HG03039 (cell line): ENCODE data around the gene SPATA2L.
"Not testable (repeated sequence)": the region's sequence is repeated elsewhere in the genome, so short reads cannot be mapped to it uniquely, and the experiment has no call there.

ENCODE experiments used
- ATAC-seq: cut with Tn5 transposase; IDR thresholded peaks from one replicate; pipeline ENCODE4 v1.9.1; 2021; ENCODE audit warnings: mild to moderate bottlenecking, moderate library complexity; ENCODE audit not compliant: unreplicated experiment

Gene SPATA2L

GRCh38 chr16:89709166-89709565 is 7.7 kb upstream of the SPATA2L start:
- no peak for ATAC-seq

GRCh38 chr16:89708481-89708931 is 7.0 kb upstream of the SPATA2L start:
- no peak for ATAC-seq

GRCh38 chr16:89707695-89708094 is 6.2 kb upstream of the SPATA2L start:
- no peak for ATAC-seq

- ATAC-seq, result no peak
These were observed 5.2 kb upstream of the SPATA2L start for GRCh38 chr16:89706518-89707260.

- ATAC-seq, result no peak
These were observed 3.5 kb upstream of the SPATA2L start for GRCh38 chr16:89705006-89705405.

DNA sequence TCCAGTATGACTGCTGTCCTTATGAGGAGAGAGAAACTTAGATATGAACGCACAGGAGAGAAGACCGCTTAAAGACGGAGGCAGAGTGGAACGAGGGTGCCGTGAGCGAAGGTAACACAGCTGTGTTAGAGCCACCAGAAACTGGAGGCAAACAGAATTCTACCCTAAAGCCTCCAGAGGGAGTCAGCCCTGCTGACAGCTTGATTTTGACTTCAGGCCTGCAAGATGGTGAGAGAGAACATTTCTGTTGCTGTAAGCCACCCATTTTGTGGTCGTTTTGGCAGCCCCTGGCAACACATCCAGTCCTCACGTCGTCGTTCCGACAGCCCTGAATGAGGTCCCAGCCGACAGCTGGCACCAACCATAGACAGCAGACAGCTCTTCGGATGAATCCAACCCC is 2.8 kb upstream of the SPATA2L start:
- no peak for ATAC-seq

GRCh38 chr16:89700649-89701424 is 668 bp downstream of the SPATA2L start:
- ATAC-seq, result no peak

GRCh38 chr16:89700100-89700648 is 1.3 kb downstream of the SPATA2L start:
- peak; percentile 37 for ATAC-seq

DNA sequence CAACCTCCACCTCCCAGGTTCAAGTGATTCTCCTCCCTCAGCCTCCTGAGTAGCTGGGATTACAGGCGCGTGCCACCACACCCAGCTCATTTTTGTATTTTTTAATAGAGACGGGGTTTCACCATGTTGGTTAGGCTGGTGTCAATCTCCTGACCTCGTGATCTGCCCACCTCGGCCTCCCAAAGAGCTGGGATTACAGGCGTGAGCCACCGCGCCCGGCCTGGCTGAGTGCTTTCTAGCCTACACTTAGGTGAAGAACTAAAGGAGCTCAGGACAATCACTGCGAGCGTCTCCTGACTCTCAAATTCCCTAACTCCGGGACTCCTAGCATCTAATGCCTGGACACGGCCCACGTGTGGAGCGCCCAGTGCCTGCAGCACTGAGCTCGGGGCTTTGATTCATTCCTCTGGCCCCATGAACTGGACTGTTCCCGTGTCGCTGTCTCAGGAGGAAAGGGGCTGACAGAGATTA is 1.8 kb downstream of the SPATA2L start:
- ATAC-seq, result not testable (repeated sequence)

DNA sequence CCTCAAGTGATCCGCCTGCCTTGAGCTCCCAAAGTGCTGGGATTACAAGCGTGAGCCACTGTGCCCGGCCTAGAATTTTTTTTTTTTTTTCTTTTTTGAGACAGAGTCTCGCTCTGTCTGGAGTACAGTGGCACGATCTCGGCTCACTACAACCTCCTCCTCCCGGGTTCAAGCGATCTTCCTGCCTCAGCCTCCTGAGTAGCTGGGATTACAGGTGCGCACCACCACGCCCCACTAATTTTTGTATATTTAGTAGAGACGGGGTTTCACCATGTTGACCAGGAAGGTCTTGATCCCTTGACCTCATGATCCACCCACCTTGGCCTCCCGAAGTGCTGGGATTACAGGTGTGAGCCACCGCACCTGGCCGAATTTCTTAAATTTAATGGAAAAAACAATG is 2.8 kb downstream of the SPATA2L start:
- ATAC-seq, result not testable (repeated sequence)

GRCh38 chr16:89697616-89698331 is 3.7 kb downstream of the SPATA2L start:
- no peak for ATAC-seq

DNA sequence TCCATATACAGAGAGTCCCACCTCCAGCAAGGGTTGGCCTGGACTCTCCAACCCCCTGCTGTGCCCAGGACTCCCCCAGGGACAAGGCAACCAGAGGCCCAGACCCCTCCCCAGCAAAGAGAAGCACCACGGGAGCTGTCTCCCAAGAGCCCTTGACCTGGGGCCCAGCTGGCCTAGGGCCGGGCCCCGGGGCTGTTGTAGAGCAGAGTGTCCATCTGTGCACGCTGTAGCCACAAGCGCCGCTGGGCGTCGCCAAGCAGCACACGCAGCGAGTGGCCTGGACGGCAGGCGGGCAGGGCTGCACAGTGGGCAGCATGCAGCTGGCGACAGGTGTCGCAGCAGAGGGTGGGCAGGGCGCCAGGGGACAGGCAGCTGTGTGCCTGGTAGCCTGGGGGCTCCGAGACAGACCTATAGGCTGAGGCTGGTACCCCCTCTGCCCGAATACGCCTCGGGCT is 4.3 kb downstream of the SPATA2L start:
- ATAC-seq, result no peak

GRCh38 chr16:89696670-89697128 is 4.8 kb downstream of the SPATA2L start:
- no peak for ATAC-seq

DNA sequence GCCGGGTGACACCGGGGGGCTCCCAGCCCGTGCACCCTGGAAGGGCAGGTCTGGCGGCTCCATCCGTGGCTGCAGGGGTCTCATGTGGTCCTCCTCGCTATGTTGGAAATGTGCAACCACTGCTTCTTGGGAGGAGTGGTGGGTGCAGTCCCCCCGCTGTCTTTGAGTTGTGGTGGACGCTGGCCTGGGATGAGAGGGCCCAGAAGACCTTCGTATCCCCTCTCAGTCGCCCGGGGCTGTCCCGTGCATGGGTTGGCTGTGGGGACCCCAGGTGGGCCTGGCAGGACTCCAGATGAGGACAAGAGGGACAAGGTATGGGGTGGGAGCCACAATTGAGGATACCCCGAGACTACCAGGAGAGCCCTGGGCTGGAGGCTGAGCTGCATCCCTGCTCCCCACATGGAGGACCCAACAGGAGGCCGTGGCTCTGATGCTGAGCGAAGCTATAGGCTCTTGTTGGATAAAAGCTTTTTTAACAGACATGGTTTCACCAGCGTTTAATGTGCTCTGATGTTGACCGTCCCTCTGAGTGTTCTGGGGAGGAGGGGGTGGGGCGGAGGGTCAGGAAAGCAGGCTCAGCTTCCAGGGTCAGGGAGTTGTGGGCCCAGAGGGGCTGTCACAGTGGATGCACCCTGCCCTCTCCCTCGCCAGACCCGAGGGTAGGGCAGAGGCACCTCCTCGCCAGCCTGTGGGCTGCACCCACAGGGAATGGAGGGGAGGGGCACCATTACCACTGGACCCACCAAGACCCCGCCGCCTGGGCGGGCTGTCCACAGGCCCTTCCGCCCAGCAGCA is 5.4 kb downstream of the SPATA2L start:
- ATAC-seq, result no peak

GRCh38 chr16:89695086-89695874 is 6.2 kb downstream of the SPATA2L start:
- ATAC-seq, result no peak

- ATAC-seq, result not testable (repeated sequence)
These were observed 6.8 kb downstream of the SPATA2L start for GRCh38 chr16:89694784-89695085.

- no peak for ATAC-seq
These were observed 7.3 kb downstream of the SPATA2L start for GRCh38 chr16:89693931-89694783.

GRCh38 chr16:89693289-89693731 is 8.2 kb downstream of the SPATA2L start:
- ATAC-seq, result no peak
